Endodermal cell (in vitro differentiated cells): Measurements from ENCODE around the gene PRMT1. TPM values are rescaled to one million over a fixed set of nuclear protein-coding genes. Genes with fewer than 3 reads are reported as not detected.
A peak's percentile ranks its signal among the peaks of the same experiment; 100 is the strongest.

Experiments used
- DNase-seq: peaks from one replicate; pipeline ENCODE4 v3.0.0-alpha.2; 2017
- H3K27ac ChIP-seq: 2 replicates; pipeline ENCODE4 v1.5.1; 2013; ENCODE audit warnings: mild to moderate bottlenecking, low read depth, low read length, moderate library complexity
- H3K27me3 ChIP-seq: 2 replicates; pipeline ENCODE4 v1.6.1; 2013; ENCODE audit warnings: mild to moderate bottlenecking, low read length, moderate library complexity; ENCODE audit not compliant: insufficient read depth, control insufficient read depth, poor library complexity, severe bottlenecking
- H3K36me3 ChIP-seq: 2 replicates; pipeline ENCODE4 v1.7.0; 2013; ENCODE audit warnings: mild to moderate bottlenecking, low read length, moderate library complexity; ENCODE audit not compliant: control insufficient read depth, insufficient read depth
- H3K4me1 ChIP-seq: one replicate; pipeline ENCODE4 v1.7.0; 2013; ENCODE audit warnings: low read length; ENCODE audit not compliant: control insufficient read depth, insufficient read depth
- H3K4me3 ChIP-seq: 2 replicates; pipeline ENCODE4 v1.5.1; 2013; ENCODE audit warnings: mild to moderate bottlenecking, low read length, moderate library complexity
- H3K9ac ChIP-seq: 2 replicates; pipeline ENCODE4 v1.6.1; 2013; ENCODE audit warnings: mild to moderate bottlenecking, low read length, moderate library complexity; ENCODE audit not compliant: poor library complexity, severe bottlenecking; ENCODE audit errors: extremely low read depth
- H3K9me3 ChIP-seq: 2 replicates; pipeline ENCODE4 v1.6.1; 2013; ENCODE audit warnings: mild to moderate bottlenecking, low read length, moderate library complexity; ENCODE audit not compliant: control insufficient read depth
- H3K27ac Mint-ChIP-seq: 2 replicates; pipeline ENCODE4 v1.8.0; 2020; ENCODE audit warnings: mixed read lengths
- H3K27me3 Mint-ChIP-seq: 2 replicates; pipeline ENCODE4 v1.8.0; 2021; ENCODE audit warnings: mild to moderate bottlenecking, mixed read lengths; ENCODE audit not compliant: insufficient read depth
- H3K36me3 Mint-ChIP-seq: 2 replicates; pipeline ENCODE4 v1.8.0; 2020; ENCODE audit warnings: low read depth, mixed read lengths
- H3K4me1 Mint-ChIP-seq: 2 replicates; pipeline ENCODE4 v1.8.0; 2020; ENCODE audit warnings: mixed read lengths
- H3K4me3 Mint-ChIP-seq: 2 replicates; pipeline ENCODE4 v1.8.0; 2020; ENCODE audit warnings: mild to moderate bottlenecking, moderate library complexity, mixed read lengths
- H3K9me3 Mint-ChIP-seq: 2 replicates; pipeline ENCODE4 v1.8.0; 2020; ENCODE audit warnings: mild to moderate bottlenecking, mixed read lengths
- WGBS, 2 experiments: methylation state at CpG; one replicate each; pipeline versions ENCODE4 v1.1.5 to v1.1.7; 2013; ENCODE audit warnings: missing lambda C conversion rate in 2 of 2, mixed read lengths in 1 of 2; ENCODE audit not compliant: insufficient coverage in 1 of 2, insufficient read length in 1 of 2; 5-methylcytosine and 5-hydroxymethylcytosine counted together
- total RNA-seq, 2 donors: library from RNA; stranded (reverse); fragmentation: NEBNext Ultra II Directional in 1 of 2; extraction: Animal tissue kit (Norgen Biotek cat#: 25700) in 1 of 2; gene quantifications; 2 replicates in 1 of 2; 3 replicates in 1 of 2; pipeline ENCODE4 v1.2.1, GENCODE V29; 2021
- TF ChIP-seq, protein P1 (sequence below): fragments of 200-600 bp; sonication (generic); conservative IDR thresholded peaks from 2 replicates; pipeline ENCODE4 v1.5.0; 2021; ENCODE audit warnings: antibody characterized with exemption, mild to moderate bottlenecking

PRMT1 gene
- total RNA-seq, 2 donors from 2014 or later = 343 to 362 TPM

DNA sequence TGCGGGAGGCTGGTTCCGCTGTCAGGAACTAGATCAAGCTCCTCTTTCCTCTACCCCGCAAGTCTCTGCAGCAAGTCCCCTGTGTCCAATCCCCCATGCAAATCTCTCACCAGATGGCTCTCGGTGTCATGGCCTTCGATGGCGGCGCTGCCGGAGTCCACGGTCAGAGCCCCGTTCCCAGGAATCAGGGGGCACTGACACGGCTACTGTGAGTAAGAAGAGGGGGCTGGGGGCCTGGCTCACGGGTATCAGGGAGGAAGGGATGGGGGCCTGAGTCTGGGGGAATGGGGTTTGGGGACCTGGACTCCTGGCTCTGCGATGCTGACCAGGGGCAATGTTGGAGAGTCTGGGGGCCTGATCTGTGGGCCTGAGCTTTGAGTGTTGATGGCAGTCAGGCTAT is 31.1 kb upstream of the PRMT1 start:
- TF ChIP-seq, protein P1, sequence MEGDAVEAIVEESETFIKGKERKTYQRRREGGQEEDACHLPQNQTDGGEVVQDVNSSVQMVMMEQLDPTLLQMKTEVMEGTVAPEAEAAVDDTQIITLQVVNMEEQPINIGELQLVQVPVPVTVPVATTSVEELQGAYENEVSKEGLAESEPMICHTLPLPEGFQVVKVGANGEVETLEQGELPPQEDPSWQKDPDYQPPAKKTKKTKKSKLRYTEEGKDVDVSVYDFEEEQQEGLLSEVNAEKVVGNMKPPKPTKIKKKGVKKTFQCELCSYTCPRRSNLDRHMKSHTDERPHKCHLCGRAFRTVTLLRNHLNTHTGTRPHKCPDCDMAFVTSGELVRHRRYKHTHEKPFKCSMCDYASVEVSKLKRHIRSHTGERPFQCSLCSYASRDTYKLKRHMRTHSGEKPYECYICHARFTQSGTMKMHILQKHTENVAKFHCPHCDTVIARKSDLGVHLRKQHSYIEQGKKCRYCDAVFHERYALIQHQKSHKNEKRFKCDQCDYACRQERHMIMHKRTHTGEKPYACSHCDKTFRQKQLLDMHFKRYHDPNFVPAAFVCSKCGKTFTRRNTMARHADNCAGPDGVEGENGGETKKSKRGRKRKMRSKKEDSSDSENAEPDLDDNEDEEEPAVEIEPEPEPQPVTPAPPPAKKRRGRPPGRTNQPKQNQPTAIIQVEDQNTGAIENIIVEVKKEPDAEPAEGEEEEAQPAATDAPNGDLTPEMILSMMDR = no peak
- Mint-ChIP-seq H3K27ac (peak overlapping the region; percentile 10), H3K9me3 (no peaks in the 10 kb centered on the region), H3K4me3 (no peak overlapping the region), H3K4me1 (peaks cover 23% of the 10 kb centered on the region), H3K36me3 (peaks cover 43% of the 10 kb centered on the region), H3K27me3 (no peaks in the 10 kb centered on the region)
- WGBS, 2 experiments = 83 to 95% methylated on average over 1 to 13 of the region's 13 CpGs
- Histone ChIP-seq H3K27me3 (no peaks in the 10 kb centered on the region), H3K36me3 (peaks cover 58% of the 10 kb centered on the region), H3K9me3 (no peaks in the 10 kb centered on the region), H3K27ac (no peak overlapping the region), H3K9ac (no peak overlapping the region), H3K4me3 (no peak overlapping the region), H3K4me1 (peaks cover 4% of the 10 kb centered on the region)
- no peak for DNase-seq

DNA sequence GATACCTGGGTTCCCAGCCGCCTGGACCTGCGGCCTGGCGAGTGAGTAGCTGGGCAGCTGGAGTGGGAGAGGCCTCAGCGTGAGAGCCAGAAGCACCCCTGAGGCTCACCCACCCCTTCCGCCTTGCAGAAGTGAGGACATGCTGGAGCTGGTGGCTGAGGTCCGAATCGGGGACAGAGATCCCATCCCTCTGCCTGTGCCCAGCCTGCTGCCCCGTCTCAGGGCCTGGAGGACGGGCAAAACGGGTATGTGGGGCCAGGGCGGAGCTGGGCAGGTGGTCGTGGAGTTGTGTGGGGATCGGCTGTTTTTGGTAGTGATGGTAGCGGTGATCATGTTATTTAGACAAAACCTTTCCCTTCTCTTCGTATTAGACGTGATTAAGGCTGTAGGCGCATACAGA is 30.5 kb upstream of the PRMT1 start:
- Mint-ChIP-seq H3K36me3 (peaks cover 43% of the 10 kb centered on the region), H3K4me1 (peaks cover 21% of the 10 kb centered on the region), H3K27me3 (no peaks in the 10 kb centered on the region), H3K4me3 (no peak overlapping the region), H3K9me3 (no peaks in the 10 kb centered on the region), H3K27ac (peak overlapping the region; percentile 52)
- TF ChIP-seq, protein P1 = no peak
- no peak for DNase-seq
- Histone ChIP-seq H3K27ac (no peak overlapping the region), H3K4me3 (no peak overlapping the region), H3K36me3 (peaks cover 58% of the 10 kb centered on the region), H3K9me3 (no peaks in the 10 kb centered on the region), H3K4me1 (peaks cover 4% of the 10 kb centered on the region), H3K9ac (no peak overlapping the region), H3K27me3 (no peaks in the 10 kb centered on the region)
- WGBS, 2 experiments = 95 to 97% methylated on average over 5 to 17 of the region's 17 CpGs

DNA sequence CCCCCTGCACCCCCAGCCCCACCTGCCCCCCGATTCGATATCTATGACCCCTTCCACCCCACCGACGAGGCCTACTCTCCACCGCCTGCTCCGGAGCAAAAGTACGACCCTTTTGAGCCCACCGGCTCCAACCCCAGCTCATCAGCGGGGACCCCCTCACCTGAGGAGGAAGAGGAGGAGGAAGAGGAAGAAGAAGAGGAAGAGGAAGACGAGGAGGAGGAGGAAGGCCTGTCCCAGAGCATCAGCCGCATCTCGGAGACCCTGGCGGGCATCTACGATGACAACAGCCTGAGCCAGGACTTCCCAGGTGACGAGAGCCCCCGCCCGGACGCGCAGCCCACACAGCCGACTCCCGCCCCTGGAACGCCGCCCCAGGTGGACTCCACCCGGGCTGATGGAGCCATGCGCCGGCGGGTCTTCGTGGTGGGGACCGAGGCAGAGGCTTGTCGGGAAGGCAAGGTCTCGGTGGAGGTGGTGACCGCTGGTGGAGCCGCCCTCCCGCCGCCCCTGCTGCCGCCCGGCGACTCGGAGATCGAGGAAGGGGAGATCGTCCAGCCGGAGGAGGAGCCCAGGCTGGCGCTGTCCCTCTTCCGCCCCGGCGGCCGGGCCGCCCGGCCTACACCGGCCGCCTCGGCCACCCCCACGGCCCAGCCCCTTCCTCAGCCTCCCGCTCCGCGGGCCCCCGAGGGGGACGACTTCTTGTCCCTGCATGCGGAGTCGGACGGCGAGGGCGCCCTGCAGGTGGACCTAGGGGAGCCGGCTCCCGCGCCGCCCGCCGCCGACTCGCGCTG is 25.8 kb upstream of the PRMT1 start:
- no peaks in the 10 kb centered on the region for H3K9me3 ChIP-seq
- TF ChIP-seq, protein P1 = no peak
- H3K27me3 ChIP-seq = no peaks in the 10 kb centered on the region
- no peaks in the 10 kb centered on the region for H3K4me1 ChIP-seq
- no peaks in the 10 kb centered on the region for H3K9me3 Mint-ChIP-seq
- H3K4me1 Mint-ChIP-seq = no peaks in the 10 kb centered on the region
- no peaks in the 10 kb centered on the region for H3K27me3 Mint-ChIP-seq
- no peak for DNase-seq
- no peak overlapping the region for H3K27ac ChIP-seq
- H3K4me3 ChIP-seq = no peak overlapping the region
- peaks cover 57% of the 10 kb centered on the region for H3K36me3 Mint-ChIP-seq
- no peak overlapping the region for H3K4me3 Mint-ChIP-seq
- WGBS, 2 experiments = 96 to 97% methylated on average over 58 to 70 of the region's 72 CpGs
- H3K36me3 ChIP-seq = peaks cover 69% of the 10 kb centered on the region
- no peak overlapping the region for H3K9ac ChIP-seq
- no peak overlapping the region for H3K27ac Mint-ChIP-seq
